HG02885 (cell line): ENCODE data around the gene EFCAB6.

Experiments used
- ATAC-seq: cut with Tn5 transposase; IDR thresholded peaks from one replicate; pipeline ENCODE4 v1.9.1; 2021; ENCODE audit warnings: mild to moderate bottlenecking; ENCODE audit not compliant: unreplicated experiment, poor library complexity

Gene EFCAB6, protein sequence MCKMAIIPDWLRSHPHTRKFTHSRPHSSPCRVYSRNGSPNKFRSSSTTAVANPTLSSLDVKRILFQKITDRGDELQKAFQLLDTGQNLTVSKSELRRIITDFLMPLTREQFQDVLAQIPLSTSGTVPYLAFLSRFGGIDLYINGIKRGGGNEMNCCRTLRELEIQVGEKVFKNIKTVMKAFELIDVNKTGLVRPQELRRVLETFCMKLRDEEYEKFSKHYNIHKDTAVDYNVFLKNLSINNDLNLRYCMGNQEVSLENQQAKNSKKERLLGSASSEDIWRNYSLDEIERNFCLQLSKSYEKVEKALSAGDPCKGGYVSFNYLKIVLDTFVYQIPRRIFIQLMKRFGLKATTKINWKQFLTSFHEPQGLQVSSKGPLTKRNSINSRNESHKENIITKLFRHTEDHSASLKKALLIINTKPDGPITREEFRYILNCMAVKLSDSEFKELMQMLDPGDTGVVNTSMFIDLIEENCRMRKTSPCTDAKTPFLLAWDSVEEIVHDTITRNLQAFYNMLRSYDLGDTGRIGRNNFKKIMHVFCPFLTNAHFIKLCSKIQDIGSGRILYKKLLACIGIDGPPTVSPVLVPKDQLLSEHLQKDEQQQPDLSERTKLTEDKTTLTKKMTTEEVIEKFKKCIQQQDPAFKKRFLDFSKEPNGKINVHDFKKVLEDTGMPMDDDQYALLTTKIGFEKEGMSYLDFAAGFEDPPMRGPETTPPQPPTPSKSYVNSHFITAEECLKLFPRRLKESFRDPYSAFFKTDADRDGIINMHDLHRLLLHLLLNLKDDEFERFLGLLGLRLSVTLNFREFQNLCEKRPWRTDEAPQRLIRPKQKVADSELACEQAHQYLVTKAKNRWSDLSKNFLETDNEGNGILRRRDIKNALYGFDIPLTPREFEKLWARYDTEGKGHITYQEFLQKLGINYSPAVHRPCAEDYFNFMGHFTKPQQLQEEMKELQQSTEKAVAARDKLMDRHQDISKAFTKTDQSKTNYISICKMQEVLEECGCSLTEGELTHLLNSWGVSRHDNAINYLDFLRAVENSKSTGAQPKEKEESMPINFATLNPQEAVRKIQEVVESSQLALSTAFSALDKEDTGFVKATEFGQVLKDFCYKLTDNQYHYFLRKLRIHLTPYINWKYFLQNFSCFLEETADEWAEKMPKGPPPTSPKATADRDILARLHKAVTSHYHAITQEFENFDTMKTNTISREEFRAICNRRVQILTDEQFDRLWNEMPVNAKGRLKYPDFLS (N-terminal part only)

DNA sequence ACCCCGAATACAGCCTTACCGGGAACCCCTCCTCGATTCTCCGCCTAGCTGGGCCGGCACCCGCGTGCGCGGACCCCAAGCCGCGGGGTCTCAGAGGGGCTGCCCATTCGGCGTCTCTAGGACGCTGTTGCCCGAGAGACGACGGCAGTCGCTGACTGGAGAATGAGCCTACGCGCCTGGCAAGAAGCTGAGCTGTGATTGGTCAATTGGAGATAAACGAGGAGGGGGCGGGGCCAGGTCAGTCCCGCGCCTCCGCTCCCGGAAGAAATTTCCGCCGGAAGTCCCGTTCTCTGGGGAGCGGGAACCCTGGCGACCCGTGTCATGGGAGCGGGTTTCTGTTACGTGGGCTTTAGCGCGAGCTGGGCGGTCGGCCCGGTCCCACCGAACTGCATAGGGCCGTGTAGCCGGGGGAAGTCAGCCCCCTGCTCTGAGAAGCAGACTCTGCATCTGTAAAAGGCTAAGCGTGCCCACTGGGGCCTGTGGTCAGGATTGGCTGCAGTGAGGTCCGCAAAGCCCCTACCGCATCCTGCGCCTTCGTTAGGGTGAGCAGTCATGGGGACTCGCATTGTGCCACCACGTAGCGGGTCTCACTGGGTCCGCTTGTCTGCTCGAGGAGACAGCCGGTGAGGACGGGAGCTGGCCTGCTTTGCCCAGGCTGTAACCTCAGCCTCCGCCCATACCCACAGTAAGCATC lies at the start of gene EFCAB6:
EFCAB6 (minus strand) TSS at position 157 of the 694 bp plus-strand sequence. CDS start 29,987 bp downstream, outside the sequence.
- ATAC-seq: peak; percentile 93

DNA sequence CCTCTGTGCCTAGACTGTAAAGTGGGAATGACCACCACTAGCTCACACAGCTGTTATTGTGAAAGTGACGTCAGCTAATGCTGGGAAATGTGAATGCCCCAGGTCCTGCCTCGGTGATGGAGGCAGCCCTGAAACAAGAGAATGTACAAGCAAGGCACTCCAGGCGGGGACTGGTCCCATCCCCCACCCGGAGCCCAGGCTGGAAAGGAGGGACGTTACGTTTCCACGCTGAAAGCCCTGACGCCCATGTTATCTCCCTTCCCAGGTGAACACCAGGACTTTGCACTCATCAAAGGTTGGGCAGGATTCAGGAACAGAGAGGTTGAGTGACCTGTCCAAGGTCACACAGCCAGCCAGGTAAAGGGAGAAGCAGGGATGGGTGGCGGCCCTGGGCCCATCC lies 49.4 kb upstream of the EFCAB6 start:
- no peak for ATAC-seq

DNA sequence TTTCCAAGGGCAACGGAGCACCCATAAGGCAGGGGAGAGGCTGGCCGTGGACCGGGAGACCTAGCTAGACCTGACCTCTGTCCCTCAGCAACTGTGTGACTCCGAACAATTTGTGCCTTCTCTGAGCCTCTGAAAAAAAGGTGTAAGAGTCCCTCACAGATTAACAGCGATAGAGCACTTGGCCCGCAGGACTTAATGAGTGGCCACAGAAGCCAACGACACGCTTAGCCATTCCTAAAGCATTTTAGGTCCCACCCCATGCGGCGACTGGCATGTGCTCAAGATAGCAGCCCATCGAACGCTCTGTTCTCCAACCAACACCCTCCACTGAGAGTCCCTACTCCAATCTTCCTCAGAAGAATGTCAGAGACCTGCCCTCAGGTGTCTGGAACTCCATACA lies 48.7 kb upstream of the EFCAB6 start:
- no peak for ATAC-seq

DNA sequence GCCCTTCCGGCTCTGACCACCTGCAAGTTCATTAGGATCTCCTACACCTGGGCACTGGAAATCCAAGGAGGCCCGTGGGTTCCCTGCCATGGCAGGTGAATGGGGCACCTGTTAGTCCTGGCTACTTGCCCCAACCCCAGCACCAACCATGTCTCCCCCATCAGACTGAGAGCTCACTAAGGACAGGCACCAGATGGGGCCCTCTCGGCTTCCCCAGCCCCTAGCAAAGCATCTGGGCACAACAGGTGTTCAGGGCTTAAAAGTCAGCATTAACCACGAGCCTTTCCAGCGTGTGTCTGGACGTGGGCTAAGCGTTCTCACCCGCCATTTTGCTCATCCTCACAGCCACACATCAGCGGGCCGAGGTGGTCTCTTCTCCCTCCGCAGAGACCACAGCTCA lies 48.0 kb upstream of the EFCAB6 start:
- no peak for ATAC-seq

DNA sequence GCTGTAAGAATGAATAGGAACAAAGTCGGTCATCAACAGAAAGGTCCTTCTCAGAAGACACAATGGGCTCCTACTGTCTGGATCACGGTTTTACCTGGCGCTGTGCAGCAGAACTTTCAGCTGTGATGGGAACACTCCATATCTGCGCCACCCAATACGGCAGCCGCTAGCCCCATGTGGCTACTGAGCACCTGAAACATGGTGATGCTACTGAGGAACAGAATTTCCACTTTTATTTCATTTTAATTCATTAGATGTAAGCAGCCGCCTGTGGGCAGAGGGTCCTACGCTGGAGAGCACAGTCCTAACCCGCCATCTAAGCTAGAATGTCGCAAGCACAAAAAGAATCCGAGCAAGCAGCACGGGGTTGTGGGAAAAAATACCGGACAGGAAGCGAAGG lies 47.5 kb upstream of the EFCAB6 start:
- no peak for ATAC-seq

DNA sequence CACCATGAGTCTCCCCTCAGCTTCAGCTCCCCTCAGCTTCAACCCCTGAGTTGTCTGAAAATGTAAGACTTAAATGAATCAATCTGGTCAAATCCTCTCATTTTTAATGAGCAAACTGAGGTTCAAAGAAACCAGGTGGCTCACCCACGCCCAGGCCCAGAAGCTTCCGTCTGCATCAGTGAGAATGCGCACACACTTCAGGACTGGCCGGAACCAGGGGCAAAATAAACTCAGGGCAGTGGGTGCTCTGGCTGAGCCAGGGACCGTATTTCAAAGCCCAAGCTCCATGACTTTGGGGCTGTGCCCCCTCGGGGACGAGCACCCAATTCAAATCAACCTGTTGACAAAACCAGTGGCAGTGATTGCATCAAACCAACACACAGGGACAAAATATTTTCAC lies 47.1 kb upstream of the EFCAB6 start:
- no peak for ATAC-seq

DNA sequence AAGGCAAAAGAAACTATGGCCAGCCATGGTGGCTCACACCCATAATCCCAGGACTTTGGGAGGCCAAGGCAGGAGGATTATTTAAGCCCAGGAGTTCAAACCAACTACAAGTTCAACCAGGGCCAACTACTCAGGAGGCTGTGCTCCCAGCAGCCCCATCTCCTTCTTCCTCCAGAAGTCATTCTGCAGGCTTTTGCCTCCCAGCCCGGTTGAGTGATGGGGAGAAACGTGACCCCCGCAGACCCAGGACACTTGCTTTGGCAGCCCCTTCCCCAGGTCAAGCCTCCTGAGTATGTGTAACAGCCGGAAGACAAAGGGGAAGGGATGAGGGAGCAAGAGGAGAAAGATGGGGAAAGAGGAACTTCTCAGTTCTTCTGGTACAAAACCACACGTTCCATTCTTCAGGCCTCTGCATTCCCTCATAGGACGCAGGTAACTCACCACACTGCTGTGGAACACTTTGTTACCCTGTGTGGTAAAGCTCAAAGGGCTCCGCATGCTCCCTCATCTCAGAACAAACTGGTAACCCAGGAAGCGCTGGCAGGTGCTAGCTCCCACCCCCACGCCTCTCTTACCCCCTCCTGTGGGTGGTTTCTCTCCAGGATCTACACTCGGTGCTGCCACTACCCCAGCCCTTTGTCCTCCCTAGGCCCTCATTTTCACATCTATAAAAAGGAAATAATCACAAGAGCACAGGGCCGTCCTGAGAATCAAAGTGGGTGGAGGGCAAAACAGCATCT lies 46.2 kb upstream of the EFCAB6 start:
- ATAC-seq: no peak

DNA sequence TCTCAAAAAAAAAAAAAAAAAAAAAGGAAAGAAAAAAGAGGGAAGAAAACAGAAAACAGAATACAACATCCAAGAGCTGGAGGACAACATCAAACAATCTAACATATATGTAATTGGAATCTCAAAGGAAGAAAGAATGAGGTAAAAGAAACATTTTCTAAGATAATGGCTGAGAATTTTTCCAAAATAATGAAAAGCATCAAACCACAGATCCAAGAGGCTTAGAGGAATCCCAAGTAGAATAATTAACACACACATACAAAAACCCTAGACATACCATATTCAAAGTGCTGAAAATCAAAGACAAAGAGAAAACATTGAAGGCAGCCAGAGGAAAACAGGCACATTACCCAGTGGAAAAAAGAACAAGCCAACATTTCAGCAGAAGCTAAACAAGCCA lies 45.3 kb upstream of the EFCAB6 start:
- ATAC-seq: no peak

DNA sequence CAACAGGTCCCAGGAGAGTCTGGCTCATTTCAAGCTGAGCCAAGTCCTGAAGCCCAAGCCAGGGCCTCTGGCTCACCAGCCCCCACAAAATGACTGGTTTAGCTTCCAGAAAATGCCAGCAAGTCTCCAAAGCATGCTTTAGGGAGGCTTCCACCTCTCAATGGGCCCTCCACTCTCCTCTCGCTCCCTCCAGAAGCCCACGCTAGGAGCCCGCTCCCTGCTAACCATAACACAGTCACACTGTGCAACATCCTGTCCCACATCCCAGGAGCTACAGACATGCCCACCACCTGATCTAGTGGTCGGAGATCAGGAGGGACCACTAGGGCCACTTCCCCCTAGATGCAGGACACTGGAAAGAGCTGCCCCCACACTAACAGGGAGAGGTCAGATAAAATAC lies 43.3 kb upstream of the EFCAB6 start:
- no peak for ATAC-seq

DNA sequence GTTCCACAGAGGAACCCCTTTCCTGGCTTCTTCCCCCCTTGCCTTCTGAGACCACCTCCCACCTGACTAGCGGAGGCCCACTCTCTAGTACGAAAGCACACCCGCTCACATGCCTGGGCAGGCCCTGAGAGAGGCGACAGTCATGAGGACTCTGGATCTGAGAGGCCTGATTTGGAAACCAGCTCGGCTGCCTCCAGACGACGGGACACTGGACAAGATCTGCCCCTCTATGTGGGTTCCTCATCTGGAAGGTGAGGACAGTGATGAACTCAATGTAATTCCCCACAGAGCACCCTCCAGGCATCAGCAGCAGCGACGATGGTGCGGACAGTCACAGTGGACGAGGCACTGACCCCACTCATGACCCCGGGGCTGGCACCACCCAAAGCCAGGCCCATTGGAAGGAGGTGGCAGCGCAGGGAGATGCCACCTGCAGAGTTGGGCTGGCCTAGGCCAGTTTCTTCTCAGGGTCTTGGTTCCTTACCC lies 42.7 kb upstream of the EFCAB6 start:
- ATAC-seq: no peak

DNA sequence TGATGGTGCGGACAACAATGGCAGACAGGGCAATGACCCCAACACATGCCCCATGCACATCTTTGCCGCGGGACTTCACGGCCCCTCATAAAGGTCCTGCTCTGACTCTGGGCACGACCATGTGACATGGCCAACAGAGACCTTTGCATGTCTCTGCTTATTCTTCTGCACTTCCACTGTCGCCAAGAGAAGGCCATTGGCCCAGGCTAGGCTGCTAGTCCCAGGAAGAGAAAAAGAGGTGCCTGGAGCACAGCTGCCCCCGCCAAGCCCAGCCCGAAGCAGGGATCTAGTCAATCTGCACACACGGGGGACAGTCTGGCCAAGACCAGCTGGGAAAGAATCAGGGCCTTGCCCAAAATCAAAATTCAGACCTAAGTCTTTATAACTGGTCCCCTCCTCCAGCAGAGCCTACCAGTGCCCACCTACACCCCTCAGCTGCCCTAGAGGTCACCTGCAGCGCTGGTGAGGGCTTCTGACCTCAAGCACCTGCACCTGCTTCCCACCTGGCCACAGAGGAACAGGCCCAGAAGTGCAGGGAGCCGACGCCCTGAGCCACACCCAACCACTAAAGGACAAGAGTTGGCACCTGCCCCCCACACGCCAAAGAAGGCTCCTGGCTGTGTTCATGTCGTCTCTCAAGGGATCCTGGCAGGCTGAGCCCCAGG lies 42.1 kb upstream of the EFCAB6 start:
- ATAC-seq: no peak

DNA sequence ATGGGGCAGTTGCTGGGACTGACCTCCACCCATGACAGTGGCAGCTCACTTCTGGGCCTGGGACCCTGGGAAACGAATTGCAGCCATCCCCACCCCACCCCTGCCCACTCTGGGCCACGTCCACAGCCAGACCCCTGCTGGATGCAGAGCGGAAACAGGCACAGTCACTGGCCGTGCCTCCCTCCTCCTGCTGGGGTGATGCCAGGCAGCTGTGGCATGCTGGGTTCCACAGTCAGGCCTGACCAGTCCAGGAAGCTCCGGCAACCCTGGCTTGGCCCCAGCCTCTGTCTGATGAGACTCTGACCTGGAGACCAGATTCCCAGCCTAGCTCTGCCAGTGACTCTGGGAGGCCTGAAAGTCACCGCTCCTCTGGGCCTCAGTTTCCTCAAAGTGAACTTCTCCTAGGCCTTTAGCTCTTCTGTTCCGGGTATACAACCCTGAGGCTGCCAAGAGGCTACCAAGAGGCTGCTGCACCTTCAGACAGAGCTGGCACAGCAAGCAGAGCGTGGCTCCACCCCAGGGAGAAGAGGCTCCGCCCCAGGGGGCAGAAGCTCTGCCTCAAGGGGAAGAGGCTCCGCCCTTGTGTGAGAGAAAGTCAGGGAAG lies 41.3 kb upstream of the EFCAB6 start:
- ATAC-seq: no peak

DNA sequence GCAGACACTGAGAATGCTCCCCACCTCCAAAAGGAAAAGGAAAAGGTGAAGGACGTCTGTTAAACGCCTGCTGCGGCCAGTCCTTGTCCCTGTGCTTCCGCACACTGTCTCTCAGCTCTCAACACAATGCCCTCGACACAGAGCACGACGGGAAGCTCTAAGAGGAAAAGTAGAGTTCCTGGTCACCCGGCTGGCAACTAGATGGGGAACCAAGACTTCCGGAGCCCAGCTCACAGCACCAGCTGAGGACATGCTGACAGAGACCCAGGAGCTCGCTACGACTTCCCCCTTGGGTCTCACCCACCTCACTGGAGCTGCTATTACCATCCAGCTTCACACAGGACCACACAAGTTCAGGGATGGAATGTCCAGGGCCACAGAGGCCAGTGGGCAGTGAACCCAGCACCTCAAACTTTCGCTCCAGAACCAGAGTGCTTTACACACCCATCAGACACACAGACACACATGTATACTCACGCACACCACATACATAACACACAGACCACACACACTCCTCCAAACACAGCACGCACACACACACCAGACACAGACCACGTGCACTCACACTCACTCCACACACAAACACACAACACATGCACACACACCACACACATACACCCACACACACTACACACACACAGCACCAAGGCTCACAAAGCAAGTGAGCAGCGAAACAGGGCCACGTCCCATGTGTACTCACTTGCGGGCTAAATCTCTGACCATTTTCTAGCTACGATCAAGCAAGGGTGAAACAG lies 40.6 kb upstream of the EFCAB6 start:
- ATAC-seq: no peak

DNA sequence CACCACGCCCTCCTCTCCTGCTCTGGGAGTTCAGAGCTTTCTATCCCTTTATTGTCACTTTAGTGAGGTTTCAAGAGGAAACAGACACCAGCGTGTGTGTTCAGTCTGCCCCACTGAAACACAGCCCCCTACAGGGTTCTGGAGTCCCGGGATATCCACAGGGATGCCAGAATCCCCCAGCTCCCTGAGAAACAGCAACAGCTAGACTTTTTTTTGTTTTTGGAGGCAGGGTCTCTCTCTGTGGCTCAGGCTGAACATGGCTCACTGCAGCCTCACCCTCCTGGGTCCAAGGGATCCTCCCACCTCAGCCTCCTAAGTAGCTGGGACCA lies 39.8 kb upstream of the EFCAB6 start:
- no peak for ATAC-seq

DNA sequence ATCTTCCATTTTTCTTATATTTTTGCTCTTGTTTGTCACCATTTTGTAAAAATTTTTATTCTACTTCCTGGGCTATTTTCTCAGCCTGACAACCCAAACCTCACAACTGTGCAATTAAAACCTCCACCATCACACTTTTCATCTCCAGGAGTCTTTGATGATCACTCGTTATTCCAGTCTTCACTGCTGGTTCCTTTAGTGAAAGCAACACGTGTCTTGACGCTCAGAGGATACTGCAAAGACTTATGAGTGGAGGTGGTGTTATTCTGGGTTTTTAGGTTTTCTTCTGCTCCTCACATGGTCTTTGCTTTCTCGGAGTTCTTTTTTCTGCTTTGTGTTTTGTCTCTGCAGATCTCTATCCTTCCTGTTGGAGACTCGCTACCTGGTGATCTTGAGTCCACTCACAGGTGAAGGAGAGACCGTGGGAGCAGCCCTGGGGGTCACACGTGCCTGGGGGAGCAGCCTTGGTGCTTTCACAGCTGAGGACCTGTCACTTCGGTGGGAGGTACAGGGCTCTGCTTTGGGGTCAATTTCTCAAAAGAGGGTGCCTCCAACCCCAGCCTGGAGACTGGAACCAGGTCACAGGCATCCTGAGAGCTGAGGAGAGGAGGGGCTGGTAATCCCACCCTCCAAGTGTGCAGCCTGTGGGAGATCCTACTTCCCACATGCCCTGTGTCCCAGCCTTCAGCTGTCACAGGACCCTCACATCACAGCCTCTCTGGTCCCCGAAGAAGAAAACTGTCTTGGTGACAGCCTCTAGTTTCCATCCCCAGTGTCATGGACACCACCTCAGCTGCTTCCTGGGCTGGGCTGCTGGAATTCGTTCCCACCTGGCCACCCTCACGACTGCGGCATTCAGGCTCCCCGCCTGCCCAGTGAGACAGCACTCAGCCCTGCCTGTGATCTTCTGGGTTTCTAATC lies 39.2 kb upstream of the EFCAB6 start:
- ATAC-seq: no peak

DNA sequence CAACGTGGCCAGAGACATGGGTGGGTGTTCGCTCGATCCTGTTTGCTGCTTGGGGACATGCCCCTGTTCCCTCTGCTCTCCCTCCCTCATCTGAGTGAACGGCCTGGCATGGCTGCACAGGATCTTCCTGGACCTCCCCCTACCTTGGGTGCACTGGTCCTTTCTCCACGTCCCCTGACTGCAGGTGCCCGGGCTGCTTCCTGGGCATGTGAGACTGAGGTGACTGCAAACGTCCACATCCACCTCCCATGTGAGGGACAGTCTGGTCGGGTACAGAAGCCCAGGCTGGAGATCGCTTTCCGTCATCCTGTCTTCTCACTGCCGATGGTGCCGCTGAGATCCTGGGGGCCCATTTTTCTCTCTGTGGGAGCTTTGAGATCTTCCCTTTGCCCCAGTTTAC lies 38.4 kb upstream of the EFCAB6 start:
- no peak for ATAC-seq

DNA sequence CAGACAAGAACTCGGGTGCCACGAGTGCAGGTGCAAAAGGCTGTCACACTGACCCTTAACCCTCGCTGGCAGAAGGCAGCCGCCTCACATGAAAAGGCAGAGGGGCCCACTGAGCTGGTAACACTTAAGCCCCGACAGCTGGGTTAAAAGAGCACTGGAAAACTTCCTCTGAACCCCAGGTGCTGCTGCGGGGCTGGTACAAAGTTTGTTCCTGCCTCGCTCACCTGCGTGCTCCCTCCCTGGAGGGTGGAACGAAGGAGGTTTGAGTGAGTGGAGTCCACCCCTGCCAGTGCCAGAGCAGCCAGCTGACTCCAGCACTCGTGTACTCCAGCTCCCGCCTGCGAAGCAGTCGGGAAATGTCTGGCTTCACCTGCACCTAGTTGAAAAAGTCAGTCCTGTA lies 37.6 kb upstream of the EFCAB6 start:
- no peak for ATAC-seq
